ENCODE results near the gene ERCC6L2.

DNA sequence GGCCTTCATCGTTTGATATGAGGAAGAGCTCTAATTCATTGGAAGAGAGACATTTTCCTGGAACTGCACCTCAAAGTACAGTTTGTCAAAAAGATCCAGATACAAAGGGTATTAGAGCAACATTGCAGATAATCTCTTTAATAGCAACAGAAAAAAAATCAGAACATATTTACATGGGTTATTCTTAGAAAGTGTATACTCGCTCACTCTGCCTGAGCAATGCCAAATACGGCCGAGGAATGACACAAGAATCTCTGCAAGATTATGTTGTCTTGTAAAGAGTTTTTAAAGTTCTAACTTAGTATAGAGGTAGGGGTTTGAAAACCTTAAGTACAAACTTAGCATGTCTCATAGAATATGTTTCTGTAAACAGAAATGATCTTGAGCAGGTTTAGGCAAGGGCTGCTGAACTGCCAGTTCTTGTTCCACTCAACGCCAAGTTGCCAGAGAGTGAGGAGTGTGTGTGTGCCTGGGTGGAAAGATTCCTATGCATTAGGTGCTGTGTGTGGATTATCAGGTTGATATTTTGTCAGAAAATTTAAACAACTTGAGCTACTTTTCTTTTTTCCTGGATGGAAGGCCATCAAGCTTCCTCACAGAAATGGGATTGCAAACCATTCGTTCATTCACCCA lies 41.8 kb upstream of the ERCC6L2 start:
- TF ChIP-seq CTCF (IDR thresholded peaks at IDR 0.05; ENCODE audit: low read length) (no peak), EZH2 (IDR thresholded peaks at IDR 0.05; ENCODE audit: borderline replicate concordance, low read length) (no peak)

All from OCI-LY1 (cell line).